Left ventricle myocardium inferior (tissue), 1 donor: ENCODE measurements around the gene FLT3. TPM values are rescaled to one million over a fixed set of nuclear protein-coding genes. Genes with fewer than 3 reads are reported as not detected.

Source experiments
- DNase-seq: peaks from one replicate; pipeline ENCODE4 v3.0.0-alpha.2; 2020
- H3K27ac ChIP-seq: fragments of 200-600 bp; replicated peaks from 2 replicates; pipeline ENCODE4 v1.8.0; 2021
- H3K27me3 ChIP-seq: fragments of 200-600 bp; 2 replicates; pipeline ENCODE4 v1.8.0; 2021; ENCODE audit warnings: low read depth
- H3K36me3 ChIP-seq: fragments of 200-600 bp; 2 replicates; pipeline ENCODE4 v1.8.0; 2021
- H3K4me1 ChIP-seq: fragments of 200-600 bp; 2 replicates; pipeline ENCODE4 v1.8.0; 2021
- H3K4me3 ChIP-seq: fragments of 200-600 bp; 2 replicates; pipeline ENCODE4 v1.8.0; 2021; ENCODE audit warnings: mild to moderate bottlenecking, moderate library complexity
- H3K9me3 ChIP-seq: fragments of 200-600 bp; replicated peaks from 2 replicates; pipeline ENCODE4 v1.8.0; 2021
- intact Hi-C: fragments of 100-400 bp; cut with micrococcal nuclease; formaldehyde crosslinking; loops from one replicate; pipeline ENCODE4 v1.11.0; 2022
- total RNA-seq: library from RNA; stranded (reverse); fragmentation: NEBNext Ultra II Directional; extraction: Animal tissue kit (Norgen Biotek cat#: 25700); gene quantifications from one replicate; pipeline ENCODE4 v1.2.1, GENCODE V29; 2021
- TF ChIP-seq, protein P1 (sequence below): fragments of 200-600 bp; IDR thresholded peaks from 2 replicates; pipeline ENCODE4 v1.8.0; 2021; ENCODE audit warnings: antibody characterized with exemption, mild to moderate bottlenecking, borderline replicate concordance
- donor health status: DM: no; HTN: yes; CAD: no; lungs with severe emphysema.

FLT3 gene
- total RNA-seq, 1 donor from 2014 or later = 0.05 TPM

DNA sequence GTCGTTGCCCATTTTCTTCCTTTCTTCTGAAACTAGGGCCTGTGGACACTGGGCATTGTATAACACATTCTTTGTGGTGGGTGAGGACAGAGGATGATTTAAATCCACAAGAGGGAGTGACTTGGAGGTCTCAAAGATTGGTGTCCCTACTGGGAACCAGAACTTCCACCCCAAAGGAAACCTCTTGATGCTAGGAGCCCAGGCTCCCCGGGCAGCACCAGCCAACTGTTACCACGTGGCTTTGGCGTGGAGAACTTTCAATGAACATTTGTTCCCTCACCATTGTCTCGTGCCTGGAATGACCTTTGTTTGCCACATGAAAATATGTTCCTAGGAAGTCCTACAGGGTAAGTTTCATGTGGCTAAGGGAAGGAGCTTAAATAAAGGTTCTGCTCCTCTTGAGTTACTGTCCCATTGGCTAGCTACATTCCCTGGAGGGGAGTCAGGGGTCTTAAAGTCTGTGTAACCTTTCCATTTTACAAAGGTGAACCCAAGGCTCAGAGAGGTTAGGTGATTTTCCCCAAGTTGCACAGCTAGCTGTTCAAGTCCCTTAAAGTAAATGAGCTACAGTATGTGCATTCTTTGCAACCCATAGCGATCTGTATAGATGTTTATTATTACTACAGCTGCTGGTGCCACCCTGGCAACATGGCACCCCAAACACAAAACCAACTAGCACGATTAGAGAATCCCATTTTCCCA is 126.3 kb downstream of the FLT3 start:
- Histone ChIP-seq H3K9me3 (no peaks in the 10 kb centered on the region), H3K27ac (no peak overlapping the region), H3K36me3 (no peaks in the 10 kb centered on the region), H3K4me1 (peaks cover 26% of the 10 kb centered on the region), H3K4me3 (no peak overlapping the region), H3K27me3 (peaks cover 100% of the 10 kb centered on the region)
- intact Hi-C loops = no loop called here
- TF ChIP-seq, protein P1, sequence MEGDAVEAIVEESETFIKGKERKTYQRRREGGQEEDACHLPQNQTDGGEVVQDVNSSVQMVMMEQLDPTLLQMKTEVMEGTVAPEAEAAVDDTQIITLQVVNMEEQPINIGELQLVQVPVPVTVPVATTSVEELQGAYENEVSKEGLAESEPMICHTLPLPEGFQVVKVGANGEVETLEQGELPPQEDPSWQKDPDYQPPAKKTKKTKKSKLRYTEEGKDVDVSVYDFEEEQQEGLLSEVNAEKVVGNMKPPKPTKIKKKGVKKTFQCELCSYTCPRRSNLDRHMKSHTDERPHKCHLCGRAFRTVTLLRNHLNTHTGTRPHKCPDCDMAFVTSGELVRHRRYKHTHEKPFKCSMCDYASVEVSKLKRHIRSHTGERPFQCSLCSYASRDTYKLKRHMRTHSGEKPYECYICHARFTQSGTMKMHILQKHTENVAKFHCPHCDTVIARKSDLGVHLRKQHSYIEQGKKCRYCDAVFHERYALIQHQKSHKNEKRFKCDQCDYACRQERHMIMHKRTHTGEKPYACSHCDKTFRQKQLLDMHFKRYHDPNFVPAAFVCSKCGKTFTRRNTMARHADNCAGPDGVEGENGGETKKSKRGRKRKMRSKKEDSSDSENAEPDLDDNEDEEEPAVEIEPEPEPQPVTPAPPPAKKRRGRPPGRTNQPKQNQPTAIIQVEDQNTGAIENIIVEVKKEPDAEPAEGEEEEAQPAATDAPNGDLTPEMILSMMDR = no peak
- no peak for DNase-seq

DNA sequence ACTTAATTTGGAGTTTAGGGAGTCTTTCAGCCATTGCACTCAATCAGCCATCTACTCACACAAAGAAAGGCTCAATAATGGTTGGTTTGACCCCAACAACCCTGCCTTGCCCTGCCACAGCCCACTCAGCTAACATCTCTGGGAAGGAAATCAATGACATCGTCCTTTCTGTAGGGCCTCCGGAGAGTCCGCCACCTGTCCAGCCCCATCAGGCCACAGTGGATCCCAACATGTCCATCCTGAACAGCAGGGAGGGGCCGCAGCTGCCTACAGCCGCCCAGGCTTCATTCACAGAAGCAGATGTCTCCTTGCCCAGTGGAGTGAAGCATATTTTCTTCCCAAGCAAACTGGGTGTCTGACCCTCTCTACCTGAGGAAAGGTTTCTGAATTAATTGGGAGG is 127.1 kb downstream of the FLT3 start:
- intact Hi-C loops = no loop called here
- Histone ChIP-seq H3K36me3 (no peaks in the 10 kb centered on the region), H3K9me3 (no peaks in the 10 kb centered on the region), H3K27me3 (peaks cover 100% of the 10 kb centered on the region), H3K27ac (no peak overlapping the region), H3K4me1 (peaks cover 26% of the 10 kb centered on the region), H3K4me3 (no peak overlapping the region)
- DNase-seq = no peak
- TF ChIP-seq, protein P1 = no peak

- H3K9me3 ChIP-seq = no peaks in the 10 kb centered on the region
- H3K36me3 ChIP-seq = no peaks in the 10 kb centered on the region
- peaks cover 23% of the 10 kb centered on the region for H3K4me1 ChIP-seq
- H3K27ac ChIP-seq = no peak overlapping the region
- DNase-seq = no peak
- H3K4me3 ChIP-seq = no peak overlapping the region
- TF ChIP-seq, protein P1 = no peak
- intact Hi-C loops = no loop called here
- H3K27me3 ChIP-seq = peaks cover 100% of the 10 kb centered on the region
Measured at GRCh38 chr13:27972478-27972820, 127.9 kb downstream of the FLT3 start.

DNA sequence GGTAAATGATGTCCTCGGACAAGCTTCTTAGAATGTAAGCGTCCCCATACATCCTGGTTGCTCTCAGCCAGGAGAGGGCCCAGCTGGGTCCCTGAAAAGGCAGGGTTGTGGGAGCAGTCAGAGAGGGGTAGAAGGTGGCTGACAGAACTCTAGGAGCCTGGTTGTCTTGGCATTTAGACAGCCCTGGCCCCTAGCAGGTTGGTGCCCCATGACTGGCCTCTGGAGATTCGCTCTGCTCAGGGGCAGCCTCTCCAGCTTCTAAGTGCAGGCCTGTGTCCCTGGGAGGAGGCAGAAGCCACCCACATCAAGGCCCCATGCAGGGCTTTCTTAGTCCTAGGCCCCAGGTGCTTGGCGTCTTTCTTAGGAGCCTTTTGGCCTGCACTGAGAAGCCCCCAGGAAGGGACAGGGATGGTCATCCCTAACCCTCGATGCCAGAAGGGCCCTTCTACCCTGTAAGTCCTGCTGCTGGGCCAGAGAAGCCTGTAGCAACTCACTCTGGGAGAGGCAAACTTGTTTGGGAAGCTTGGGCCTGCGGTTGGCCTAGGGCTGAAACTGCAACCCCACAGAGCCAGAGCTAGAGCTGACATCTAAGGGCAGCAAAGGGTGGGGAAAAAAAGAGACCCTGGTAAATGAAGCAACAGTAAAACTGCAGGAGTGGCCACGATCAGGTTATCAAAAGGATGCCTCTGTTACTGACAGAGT is 128.4 kb downstream of the FLT3 start:
- Histone ChIP-seq H3K27ac (no peak overlapping the region), H3K36me3 (no peaks in the 10 kb centered on the region), H3K4me1 (peaks cover 27% of the 10 kb centered on the region), H3K27me3 (peaks cover 100% of the 10 kb centered on the region), H3K9me3 (no peaks in the 10 kb centered on the region), H3K4me3 (no peak overlapping the region)
- intact Hi-C loops = no loop called here
- DNase-seq = no peak
- TF ChIP-seq, protein P1 = no peak

- no peaks in the 10 kb centered on the region for H3K9me3 ChIP-seq
- peaks cover 100% of the 10 kb centered on the region for H3K27me3 ChIP-seq
- peaks cover 34% of the 10 kb centered on the region for H3K4me1 ChIP-seq
- DNase-seq = no peak
- H3K4me3 ChIP-seq = no peak overlapping the region
- TF ChIP-seq, protein P1 = no peak
- no peaks in the 10 kb centered on the region for H3K36me3 ChIP-seq
- no peak overlapping the region for H3K27ac ChIP-seq
- intact Hi-C loops = no loop called here
Measured at GRCh38 chr13:27971236-27971645, 129.1 kb downstream of the FLT3 start.
